NK-92 (cell line): ENCODE data around the gene NNMT.

Experiments
- DNase-seq: peaks from one replicate; lab custom pipeline; 2025; ENCODE audit not compliant: unreplicated experiment; lab: John Stamatoyannopoulos, UW

NNMT gene

GRCh38 chr11:114262681-114263512 lies 33.3 kb upstream of the NNMT start:
- no peak for DNase-seq

DNA sequence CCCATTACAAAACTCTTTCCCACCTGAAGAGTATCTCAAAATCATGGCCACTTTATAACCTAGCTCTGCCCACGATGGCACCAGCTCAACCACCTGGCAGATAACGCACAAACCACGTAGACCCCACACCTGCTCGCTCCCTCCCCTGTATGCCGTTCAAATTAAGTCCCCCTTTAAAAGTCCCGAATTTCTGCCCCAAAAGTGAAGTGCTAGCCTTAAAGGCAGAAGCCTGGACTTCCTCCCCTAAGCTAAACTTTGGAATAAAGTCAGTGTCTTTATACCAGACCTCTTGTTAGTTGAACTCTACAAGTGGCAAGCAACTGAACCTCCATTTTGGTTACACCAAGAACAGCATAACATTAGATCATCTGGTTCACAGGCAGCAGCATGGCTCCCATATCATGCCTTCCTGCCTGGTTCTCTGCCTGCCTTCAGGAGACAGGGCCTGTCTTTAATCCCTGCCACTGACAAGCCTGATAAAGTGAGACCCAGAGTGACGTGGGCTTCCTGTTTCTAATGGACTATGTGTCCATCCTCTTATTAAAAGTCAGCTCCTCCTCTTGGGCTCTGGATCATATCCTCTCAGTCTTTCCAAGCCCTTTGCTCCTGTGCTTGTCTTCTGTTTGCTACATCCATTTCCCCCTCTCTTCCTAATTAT lies 32.6 kb upstream of the NNMT start:
- no peak for DNase-seq

DNA sequence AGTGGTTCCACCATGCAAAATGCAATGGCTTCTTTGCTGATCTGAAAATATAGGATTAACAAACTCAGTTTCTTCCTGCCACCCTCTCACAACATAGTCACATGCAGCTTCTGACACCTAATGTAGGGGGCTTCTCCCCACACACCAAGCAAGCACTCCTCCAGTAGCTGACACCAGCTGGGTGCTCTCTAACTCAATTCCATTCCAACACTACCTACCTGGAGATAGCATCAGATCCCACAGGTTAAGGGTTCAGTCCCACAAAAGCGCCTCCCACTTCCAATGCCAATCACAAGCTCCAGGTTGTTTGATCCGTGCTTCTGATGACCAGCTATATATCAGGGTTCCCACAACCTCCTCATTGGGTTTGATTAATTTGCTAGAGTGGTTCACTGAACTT lies 31.8 kb upstream of the NNMT start:
- DNase-seq, result no peak

- no peak for DNase-seq
Measured at GRCh38 chr11:114265122-114265878, 30.9 kb upstream of the NNMT start.

DNA sequence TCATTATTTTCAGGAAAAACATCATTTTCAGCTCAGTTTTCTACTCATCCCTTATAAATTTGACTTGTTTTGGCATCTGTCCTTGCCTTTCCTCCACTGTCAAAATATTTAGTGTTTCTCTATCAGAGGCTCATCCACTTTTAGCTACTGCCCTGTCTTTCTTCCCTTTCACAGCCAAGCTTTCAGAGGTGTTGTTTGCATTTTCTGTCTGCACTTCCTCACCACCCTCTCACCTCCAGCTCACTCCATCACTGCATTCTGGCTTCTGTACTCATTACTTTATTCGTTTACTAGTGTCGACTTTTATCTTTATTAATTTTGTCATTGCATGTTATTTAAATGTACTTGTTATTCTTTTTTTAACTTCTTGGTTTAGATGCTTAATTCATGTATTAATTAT lies 26.7 kb upstream of the NNMT start:
- DNase-seq, result no peak

DNA sequence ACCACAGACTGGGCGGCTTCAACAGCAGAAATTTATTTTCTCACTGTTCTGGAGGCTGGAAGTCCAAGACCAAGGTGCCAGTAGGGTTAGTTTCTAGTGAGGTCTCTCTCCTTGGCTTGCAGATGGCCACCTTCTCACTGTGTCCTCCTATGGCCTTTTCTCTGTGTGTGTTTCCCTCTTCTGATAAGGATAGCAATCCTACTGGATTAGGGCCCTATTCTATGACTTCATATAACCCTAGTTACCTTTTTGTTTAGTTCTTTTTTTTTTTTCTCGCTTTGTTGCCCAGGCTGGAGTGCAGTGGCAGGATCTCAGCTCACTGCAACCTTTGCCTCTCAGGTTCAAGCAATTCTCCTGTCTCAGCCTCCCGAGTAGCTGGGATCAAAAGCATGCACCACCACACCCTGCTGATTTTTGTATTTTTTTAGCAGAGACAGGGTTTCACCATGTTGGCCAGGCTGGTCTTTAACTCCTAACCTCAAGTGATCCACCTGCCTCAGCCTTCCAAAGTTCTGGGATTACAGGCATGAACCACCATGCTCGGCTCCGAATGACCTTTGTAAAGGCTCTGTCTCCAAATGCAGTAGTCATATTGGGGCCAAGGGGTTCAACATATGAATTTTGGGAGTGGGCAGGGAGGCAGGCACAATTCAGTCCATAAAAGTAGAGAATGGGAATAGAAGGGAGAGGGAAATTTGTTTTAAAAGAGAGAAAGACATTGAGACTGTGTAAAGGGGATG lies 25.5 kb upstream of the NNMT start:
- no peak for DNase-seq

GRCh38 chr11:114271316-114271715 lies 24.9 kb upstream of the NNMT start:
- DNase-seq, result no peak

DNA sequence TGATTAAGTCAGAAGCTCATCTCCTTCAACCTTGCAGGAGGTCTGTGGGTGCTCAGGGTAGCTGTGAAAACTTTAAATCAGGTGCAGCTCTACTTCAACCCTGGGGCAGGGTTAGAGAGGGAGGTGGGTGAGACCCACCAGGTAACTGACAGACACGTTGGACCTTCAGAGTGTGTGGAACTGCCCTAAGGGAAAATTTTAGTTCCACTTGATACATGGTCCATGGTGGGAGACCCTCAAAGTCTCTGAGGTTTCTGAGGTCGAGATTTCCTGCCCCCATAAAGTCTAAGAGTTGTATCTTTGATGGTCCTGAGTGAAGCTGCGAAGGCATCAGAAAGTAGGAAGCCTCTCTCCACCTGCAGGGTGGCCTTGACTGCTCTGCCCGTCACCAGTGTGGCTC lies 23.9 kb upstream of the NNMT start:
- no peak for DNase-seq

GRCh38 chr11:114273071-114273470 lies 23.1 kb upstream of the NNMT start:
- DNase-seq, result no peak

GRCh38 chr11:114273890-114274635 lies 22.1 kb upstream of the NNMT start:
- no peak for DNase-seq

DNA sequence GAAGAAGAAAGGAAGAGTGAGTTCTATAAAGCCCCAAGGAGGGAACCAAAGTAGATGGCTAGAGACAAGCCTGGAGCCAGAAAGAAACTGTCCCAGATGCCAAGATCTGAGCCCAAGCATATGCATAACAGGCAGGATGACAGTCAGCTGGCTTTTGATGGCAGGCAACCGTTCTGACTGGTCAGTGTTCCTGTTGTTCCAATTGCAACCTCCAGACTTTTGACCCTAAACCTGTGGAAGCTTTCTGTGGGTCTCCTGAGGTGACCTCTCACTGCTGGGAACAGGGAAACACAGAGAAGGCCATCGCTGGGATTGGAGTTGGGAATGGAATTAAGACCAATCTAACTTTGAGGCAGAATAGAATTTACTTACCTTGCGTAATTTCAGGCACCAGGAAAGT lies 21.6 kb upstream of the NNMT start:
- DNase-seq, result no peak

DNA sequence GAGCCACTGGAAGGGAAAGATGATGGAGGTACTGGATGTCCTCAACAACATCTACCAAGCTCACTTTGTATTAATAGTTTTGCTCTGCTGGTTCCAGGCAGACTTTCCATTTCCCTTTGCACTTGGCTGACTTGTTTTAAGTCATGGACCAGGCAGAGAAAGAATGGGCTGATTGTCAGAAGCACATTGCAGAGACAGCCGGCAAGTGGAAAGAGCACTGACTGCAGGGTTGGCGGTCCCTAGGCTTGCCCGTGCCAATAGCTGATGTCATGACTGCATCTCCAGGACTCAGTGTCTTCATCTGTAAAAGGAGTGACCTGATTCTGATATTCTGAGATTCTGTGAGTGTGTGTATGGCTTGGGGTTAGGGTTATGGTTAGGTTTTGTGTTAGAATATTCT lies 20.9 kb upstream of the NNMT start:
- no peak for DNase-seq

DNA sequence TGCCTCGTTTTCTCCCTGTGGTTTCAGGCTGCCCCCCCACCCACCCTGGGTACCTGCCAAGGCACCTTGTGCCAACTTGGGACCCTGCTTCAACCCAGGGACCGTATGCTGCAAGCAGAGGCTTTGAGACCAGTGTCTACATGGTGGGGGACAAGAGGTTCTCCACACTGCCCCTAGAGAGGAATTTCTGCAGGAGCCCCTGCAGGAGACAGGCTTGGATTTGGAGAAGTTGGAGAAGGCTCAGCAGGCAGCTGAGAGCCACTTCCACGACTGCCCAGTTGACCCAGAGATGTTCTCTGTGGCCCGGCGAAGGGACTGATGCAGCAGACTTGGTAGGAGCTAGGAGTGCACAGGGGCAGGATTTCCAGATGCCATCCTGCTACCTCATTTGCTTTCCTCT lies 20.1 kb upstream of the NNMT start:
- DNase-seq, result no peak

- no peak for DNase-seq
Measured at GRCh38 chr11:114277637-114278341, 18.4 kb upstream of the NNMT start.

GRCh38 chr11:114278342-114279065 lies 17.7 kb upstream of the NNMT start:
- DNase-seq, result no peak

DNA sequence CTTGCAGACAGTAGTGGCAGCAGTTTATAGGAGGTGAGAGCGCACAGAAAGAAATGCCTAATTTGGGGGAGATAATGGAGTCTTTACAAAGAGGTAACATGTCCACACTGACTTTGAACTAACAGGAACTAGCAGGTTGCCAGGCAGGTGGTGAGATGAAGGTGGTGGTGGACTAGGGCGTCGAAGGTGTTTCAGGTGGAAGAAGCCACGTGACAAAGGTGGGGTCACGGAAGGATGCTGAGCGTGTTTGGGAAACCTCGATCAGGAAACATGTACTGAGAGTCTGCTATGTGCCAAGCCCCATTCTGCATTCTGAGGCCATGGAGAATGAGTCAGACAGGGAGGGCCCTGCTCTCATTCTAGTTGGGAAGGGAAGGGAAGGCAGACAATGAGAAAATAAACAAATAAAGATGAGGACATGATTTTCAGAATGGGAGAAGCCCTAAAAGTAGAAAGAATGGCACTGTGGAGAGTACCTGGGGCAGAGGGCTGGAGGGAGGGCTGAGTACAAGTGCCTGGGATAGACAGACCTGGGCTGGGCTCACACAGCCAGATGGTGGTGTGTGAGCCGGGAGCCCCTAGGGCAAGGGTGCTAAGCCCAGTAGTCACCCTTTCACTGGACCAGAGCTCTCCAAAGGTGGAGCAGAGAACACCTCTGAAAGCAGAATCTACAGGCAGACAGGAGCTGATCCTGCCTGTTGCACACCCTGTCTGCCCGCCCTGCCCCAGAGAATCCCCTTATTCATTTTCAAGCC lies 16.2 kb upstream of the NNMT start:
- DNase-seq, result no peak

- no peak for DNase-seq
Measured at GRCh38 chr11:114280696-114281095, 15.5 kb upstream of the NNMT start.

DNA sequence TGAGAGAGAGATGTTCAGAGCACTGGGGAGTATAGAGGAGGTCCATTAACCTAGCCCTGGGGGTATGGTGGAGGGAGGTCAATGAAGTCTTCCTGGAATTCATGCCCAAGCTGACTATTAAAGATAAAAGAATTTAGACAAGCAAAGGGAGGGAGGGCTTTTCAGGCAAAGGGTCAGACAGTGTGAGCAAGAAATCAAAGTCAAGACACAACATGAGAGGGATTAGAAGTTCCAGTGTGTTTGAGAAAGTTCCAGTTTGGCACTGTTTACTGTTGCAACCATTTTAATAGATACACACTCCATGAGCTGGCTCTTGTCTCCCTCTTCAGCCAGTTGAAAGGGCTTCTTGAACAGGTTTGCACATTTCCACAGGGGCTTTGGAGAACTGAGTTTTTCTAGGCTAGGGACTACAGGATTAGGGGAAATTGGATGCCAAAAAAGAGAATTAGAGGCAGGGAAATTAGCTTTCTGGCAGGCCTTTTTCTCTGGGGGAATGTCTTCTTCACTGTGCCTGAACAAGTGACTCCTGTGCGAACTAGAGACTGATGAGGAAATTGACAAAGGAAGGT lies 14.7 kb upstream of the NNMT start:
- no peak for DNase-seq
